Measurements from ENCODE around the gene PSMB9. TPM values are rescaled to one million over a fixed set of nuclear protein-coding genes. Genes with fewer than 3 reads are reported as not detected.
A peak's percentile ranks its signal among the peaks of the same experiment; 100 is the strongest.

The PSMB9 gene
- total and polyA plus RNA-seq, 2 of the 4 experiments (the other 2 are of a cell fraction): 9.0 to 12.8 TPM

DNA sequence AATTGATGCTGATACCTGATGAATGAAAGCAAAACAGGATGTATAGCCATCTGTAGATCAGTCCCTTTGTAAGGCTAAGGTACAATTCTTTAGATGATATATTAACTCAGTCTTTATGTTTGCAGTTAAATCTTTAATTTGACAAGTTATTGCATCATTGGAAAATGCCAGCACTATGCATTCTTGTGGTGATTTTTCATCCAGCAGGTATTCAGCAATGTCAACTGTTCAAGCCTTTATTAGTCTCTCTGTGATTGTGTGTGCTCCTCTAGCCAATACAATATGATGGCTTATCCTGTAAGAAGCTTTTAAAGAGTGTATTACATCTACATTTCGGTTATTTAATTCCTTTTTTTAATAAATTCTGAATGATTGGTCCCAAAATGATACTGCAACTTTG lies 52.5 kb downstream of the PSMB9 start:
- H3K9me1 ChIP-seq (ENCODE audit: insufficient read depth, low read length): 0 out of 2 replicates have a peak, but pooled peaks cover 3% of the 10 kb centered on the region
- no peak overlapping the region for H3K18ac ChIP-seq (ENCODE audit: low read depth, low read length)
- intact Hi-C loops (cut with micrococcal nuclease) (no loop called here), in situ Hi-C loops (cut with MboI; ENCODE audit: low sequenced_read_pairs) (no loop called here), dilution Hi-C loops (cut with HindIII; ENCODE audit: low sequenced_read_pairs, unreplicated experiment) (no loop called here)
- no peak overlapping the region for H3K14ac ChIP-seq (replicated peaks; ENCODE audit: low read depth, low read length)
- no peaks in the 10 kb centered on the region for H4K20me1 ChIP-seq (ENCODE audit: insufficient read depth, low read length)
- H2BK120ac ChIP-seq (ENCODE audit: low read depth, low read length): no peak overlapping the region
- no peak overlapping the region for H3K9ac ChIP-seq (ENCODE audit: low read depth, low read length)
- H3K4me1 ChIP-seq (ENCODE audit: control insufficient read depth, insufficient read depth, low read length): peaks cover 3% of the 10 kb centered on the region
- TF ChIP-seq, protein P1, sequence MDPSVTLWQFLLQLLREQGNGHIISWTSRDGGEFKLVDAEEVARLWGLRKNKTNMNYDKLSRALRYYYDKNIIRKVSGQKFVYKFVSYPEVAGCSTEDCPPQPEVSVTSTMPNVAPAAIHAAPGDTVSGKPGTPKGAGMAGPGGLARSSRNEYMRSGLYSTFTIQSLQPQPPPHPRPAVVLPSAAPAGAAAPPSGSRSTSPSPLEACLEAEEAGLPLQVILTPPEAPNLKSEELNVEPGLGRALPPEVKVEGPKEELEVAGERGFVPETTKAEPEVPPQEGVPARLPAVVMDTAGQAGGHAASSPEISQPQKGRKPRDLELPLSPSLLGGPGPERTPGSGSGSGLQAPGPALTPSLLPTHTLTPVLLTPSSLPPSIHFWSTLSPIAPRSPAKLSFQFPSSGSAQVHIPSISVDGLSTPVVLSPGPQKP (IDR thresholded peaks at IDR 0.05; ENCODE audit: borderline replicate concordance, low read depth, low read length): no peak
- peak; percentile 87 for TF ChIP-seq CEBPB (IDR thresholded peaks at IDR 0.05; ENCODE audit: low read depth, low read length)
- TF ChIP-seq CHD1 (IDR thresholded peaks at IDR 0.05; ENCODE audit: low read depth, low read length): no peak
- no peak for TF ChIP-seq NFE2L2 (IDR thresholded peaks at IDR 0.05; ENCODE audit: low read depth, low read length)
- no peak for TF ChIP-seq USF2 (IDR thresholded peaks at IDR 0.05; ENCODE audit: low read depth, low read length)
- no peak overlapping the region for H4K91ac ChIP-seq (ENCODE audit: insufficient read depth, low read depth, low read length)
- H3K9me3 ChIP-seq (ENCODE audit: control insufficient read depth, insufficient read depth, low read length): no peaks in the 10 kb centered on the region
- H3K23ac ChIP-seq (ENCODE audit: low read depth, low read length): no peak overlapping the region
- no peak overlapping the region for H3K4ac ChIP-seq (ENCODE audit: low read depth, low read length)
- no peak overlapping the region; a peak in 1 of 4 replicates for H4K8ac ChIP-seq (ENCODE audit: low read depth in 2 of 2, low read length in 2 of 2)
- DNase-seq (peak; percentile 74), ATAC-seq (ENCODE audit: low read depth) (peak; percentile 67; the same call in 1 of the 2 replicates)
- POLR2A ChIA-PET (ENCODE audit: unreplicated experiment): no interaction called here
- no peaks in the 10 kb centered on the region; a peak in 1 of 4 replicates for H3K79me1 ChIP-seq (ENCODE audit: low read depth in 1 of 2, low read length in 2 of 2)
- no peak overlapping the region for H4K5ac ChIP-seq (ENCODE audit: low read depth, low read length)
- no peak overlapping the region for H3K56ac ChIP-seq (ENCODE audit: extremely low read depth, insufficient read depth, low read length)
- H3K4me3 ChIP-seq (ENCODE audit: insufficient read depth, low read depth, low read length): no peak overlapping the region
- CTCF ChIA-PET: no interaction called here
- H2AK9ac ChIP-seq (replicated peaks; ENCODE audit: low read depth, low read length, poor library complexity): no peak overlapping the region
- H2AK5ac ChIP-seq (ENCODE audit: low read depth, low read length): no peak overlapping the region
- no peak overlapping the region for H2AFZ ChIP-seq (replicated peaks; ENCODE audit: low read length, poor library complexity)
- BruUV-seq (replicated peaks): no TSS peak
- H2BK20ac ChIP-seq (ENCODE audit: low read depth, low read length): no peak overlapping the region
- no peak overlapping the region; the same call in 1 of the 2 replicates for H3K4me2 ChIP-seq (ENCODE audit: low read depth, low read length)
- WGBS, 2 experiments (ENCODE audit: extremely low coverage in 2 of 2, insufficient read length in 1 of 2): no CpG with 5 or more reads among the region's 1 CpG
- no peaks in the 10 kb centered on the region for H3K36me3 ChIP-seq (ENCODE audit: control insufficient read depth, insufficient read depth, low read length)
- H2BK5ac ChIP-seq (ENCODE audit: low read depth, low read length, poor library complexity, severe bottlenecking): no peak overlapping the region
- H3K27ac ChIP-seq (ENCODE audit: insufficient read depth, low read length): no peak overlapping the region
- H2BK15ac ChIP-seq (ENCODE audit: low read depth, low read length): no peak overlapping the region
- H3K27me3 ChIP-seq (ENCODE audit: control insufficient read depth, insufficient read depth, low read length): no peaks in the 10 kb centered on the region; the same call in 1 of the 2 replicates

Data from IMR-90 (cell line).